Panc1 (cell line): ENCODE results near the gene MRPL18. TPM values are rescaled to one million over a fixed set of nuclear protein-coding genes. Genes with fewer than 3 reads are reported as not detected.
"Not testable (repeated sequence)": the region's sequence is repeated elsewhere in the genome, so short reads cannot be mapped to it uniquely, and the experiment has no call there.

Experiments used
- ATAC-seq: fragments of 200-7000 bp; cut with Tn5 transposase; 2 replicates; pipeline ENCODE4 v1.9.1; 2020; ENCODE audit warnings: mild to moderate bottlenecking, moderate library complexity
- BruUV-seq: library from RNA; stranded (reverse); fragments of 400-500 nt; replicated peaks from 2 replicates; lab custom pipeline; 2021; lab: Mats Ljungman, UMichigan
- CTCF ChIA-PET: fragments of 300-600 bp; sonication (Branson Sonifier 250); formaldehyde crosslinking; loops from one replicate; lab custom pipeline; 2022; ENCODE audit warnings: antibody characterized with exemption; lab: Charles Lee
- POLR2A ChIA-PET: fragments of 300-600 bp; sonication (Branson Sonifier 250); formaldehyde crosslinking; loops from one replicate; lab custom pipeline; 2022; ENCODE audit warnings: antibody characterized with exemption; lab: Charles Lee
- DNase-seq: peaks from one replicate; pipeline ENCODE4 v3.0.0-alpha.2; 2010; ENCODE audit warnings: low read depth, low spot score
- H3K27ac ChIP-seq: 2 replicates; pipeline ENCODE4 v1.5.1; 2011; ENCODE audit warnings: mild to moderate bottlenecking, low read length, inconsistent platforms
- H3K27me3 ChIP-seq: fragments of 200-500 bp; sonication (Bioruptor generic); 2 replicates; pipeline ENCODE4 v1.6.0; 2014; ENCODE audit warnings: low read length, inconsistent platforms; ENCODE audit not compliant: control insufficient read depth, insufficient read depth
- H3K36me3 ChIP-seq: fragments of 200-500 bp; sonication (Bioruptor generic); 2 replicates; pipeline ENCODE4 v1.5.1; 2014; ENCODE audit warnings: inconsistent platforms, mild to moderate bottlenecking, low read length, moderate library complexity; ENCODE audit not compliant: control insufficient read depth, insufficient read depth
- H3K4me1 ChIP-seq: 2 replicates; pipeline ENCODE4 v1.5.1; 2011; ENCODE audit warnings: inconsistent platforms, mild to moderate bottlenecking, low read length, moderate library complexity; ENCODE audit not compliant: control insufficient read depth, insufficient read depth
- H3K4me3 ChIP-seq, 2 experiments: 2 replicates each; pipeline ENCODE4 v1.5.1; 2011 to 2012; ENCODE audit warnings: low read depth in 2 of 2, low read length in 2 of 2, mild to moderate bottlenecking in 2 of 2, inconsistent platforms in 1 of 2, moderate library complexity in 1 of 2
- H3K9me3 ChIP-seq: fragments of 200-500 bp; sonication (Bioruptor generic); 2 replicates; pipeline ENCODE4 v1.5.1; 2014; ENCODE audit warnings: low read depth, mild to moderate bottlenecking, inconsistent platforms, low read length, moderate library complexity; ENCODE audit not compliant: control insufficient read depth, insufficient read depth
- POLR2AphosphoS5 ChIP-seq: IDR thresholded peaks from 2 replicates; pipeline ENCODE4 v1.6.1; 2012; ENCODE audit warnings: mild to moderate bottlenecking, low read depth, low read length, moderate library complexity
- REST ChIP-seq, 2 experiments: IDR thresholded peaks; 2 replicates each; pipeline ENCODE4 v1.6.1; 2011 to 2012; ENCODE audit warnings: low read depth in 2 of 2, control low read depth in 1 of 2, low read length in 1 of 2, mild to moderate bottlenecking in 1 of 2, moderate library complexity in 1 of 2; ENCODE audit not compliant: insufficient read depth in 1 of 2
- SIN3A ChIP-seq: IDR thresholded peaks from 2 replicates; pipeline ENCODE4 v1.6.1; 2012; ENCODE audit warnings: low read depth, mild to moderate bottlenecking, low read length, moderate library complexity, borderline replicate concordance; ENCODE audit not compliant: insufficient read depth
- TCF7L2 ChIP-seq: IDR thresholded peaks from 2 replicates; pipeline ENCODE4 v1.6.1; 2011; ENCODE audit warnings: mild to moderate bottlenecking, low read depth, low read length, inconsistent platforms
- in situ Hi-C: cut with HindIII; loops from 2 replicates; pipeline ENCODE4 v1.10.0; 2016; ENCODE audit warnings: low sequenced_read_pairs, low pct_unique_long_range_greater_than_20kb
- intact Hi-C: fragments of 100-400 bp; cut with micrococcal nuclease; formaldehyde crosslinking; loops from one replicate; pipeline ENCODE4 v1.10.0; 2022; ENCODE audit not compliant: unreplicated experiment
- total RNA-seq: library from RNA; stranded (reverse); gene quantifications from one replicate; pipeline ENCODE4 v1.2.1, GENCODE V29; 2021; ENCODE audit not compliant: unreplicated experiment
- TF ChIP-seq, protein P1 (sequence below): fragments of 450-650 bp; IDR thresholded peaks from 2 replicates; pipeline ENCODE4 v1.5.1; 2017; ENCODE audit warnings: mild to moderate bottlenecking

MRPL18 gene
- total RNA-seq, 1 experiment from 2014 or later = 98.4 TPM

DNA sequence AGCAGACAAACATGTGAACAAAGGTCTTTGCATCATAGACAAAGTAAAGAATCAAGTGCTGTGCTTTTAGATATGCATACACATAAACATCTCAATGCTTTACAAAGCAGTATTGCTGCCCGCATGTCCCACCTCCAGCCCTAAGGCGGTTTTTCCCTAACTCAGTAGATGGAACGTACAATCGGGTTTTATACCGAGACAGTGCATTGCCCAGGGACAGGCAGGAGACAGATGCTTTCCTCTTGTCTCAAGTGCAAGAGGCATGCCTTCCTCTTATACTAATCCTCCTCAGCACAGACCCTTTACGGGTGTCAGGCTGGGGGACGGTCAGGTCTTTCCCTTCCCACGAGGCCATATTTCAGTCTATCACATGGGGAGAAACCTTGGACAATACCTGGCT, 4.7 kb downstream of the MRPL18 start:
- BruUV-seq, H3K4me1 ChIP-seq, H3K27me3 ChIP-seq, in situ Hi-C loops, DNase-seq, H3K9me3 ChIP-seq, ATAC-seq, CTCF ChIA-PET, H3K4me3 ChIP-seq, POLR2A ChIA-PET, H3K27ac ChIP-seq, intact Hi-C loops: not testable (repeated sequence)
- H3K36me3 ChIP-seq = peaks cover 27% of the 10 kb centered on the region

DNA sequence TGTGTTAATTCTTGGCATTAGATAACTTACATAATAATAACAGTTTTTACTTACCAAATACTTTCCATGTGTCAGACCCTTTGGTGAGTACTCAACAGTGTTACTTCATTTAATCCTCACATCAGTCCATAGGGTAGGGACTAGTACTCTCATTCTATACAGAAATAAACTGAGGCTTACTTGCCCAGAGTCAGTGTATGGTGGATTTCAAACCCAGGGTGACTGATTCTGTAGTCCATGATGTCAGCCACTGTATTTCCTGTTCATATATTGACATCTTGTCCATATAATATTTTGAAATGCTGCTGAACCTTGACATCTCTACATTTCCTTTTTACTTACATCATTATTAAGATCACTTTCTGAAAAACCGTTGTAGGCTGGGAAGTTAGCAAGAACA, 7.3 kb downstream of the MRPL18 start:
- in situ Hi-C loops = no loop called here
- DNase-seq (no peak), ATAC-seq (no peak)
- no peak for TF ChIP-seq POLR2AphosphoS5
- TF ChIP-seq SIN3A = no peak
- no peak for TF ChIP-seq REST (IDR thresholded peaks at IDR 0.05; ENCODE audit: insufficient read depth in 1 of 2, low read depth in 2 of 2, low read length in 1 of 2)
- TF ChIP-seq, protein P1, sequence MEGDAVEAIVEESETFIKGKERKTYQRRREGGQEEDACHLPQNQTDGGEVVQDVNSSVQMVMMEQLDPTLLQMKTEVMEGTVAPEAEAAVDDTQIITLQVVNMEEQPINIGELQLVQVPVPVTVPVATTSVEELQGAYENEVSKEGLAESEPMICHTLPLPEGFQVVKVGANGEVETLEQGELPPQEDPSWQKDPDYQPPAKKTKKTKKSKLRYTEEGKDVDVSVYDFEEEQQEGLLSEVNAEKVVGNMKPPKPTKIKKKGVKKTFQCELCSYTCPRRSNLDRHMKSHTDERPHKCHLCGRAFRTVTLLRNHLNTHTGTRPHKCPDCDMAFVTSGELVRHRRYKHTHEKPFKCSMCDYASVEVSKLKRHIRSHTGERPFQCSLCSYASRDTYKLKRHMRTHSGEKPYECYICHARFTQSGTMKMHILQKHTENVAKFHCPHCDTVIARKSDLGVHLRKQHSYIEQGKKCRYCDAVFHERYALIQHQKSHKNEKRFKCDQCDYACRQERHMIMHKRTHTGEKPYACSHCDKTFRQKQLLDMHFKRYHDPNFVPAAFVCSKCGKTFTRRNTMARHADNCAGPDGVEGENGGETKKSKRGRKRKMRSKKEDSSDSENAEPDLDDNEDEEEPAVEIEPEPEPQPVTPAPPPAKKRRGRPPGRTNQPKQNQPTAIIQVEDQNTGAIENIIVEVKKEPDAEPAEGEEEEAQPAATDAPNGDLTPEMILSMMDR = no peak
- no peak for TF ChIP-seq TCF7L2
- Histone ChIP-seq H3K27me3 (no peaks in the 10 kb centered on the region), H3K4me1 (no peaks in the 10 kb centered on the region), H3K4me3 (no peak overlapping the region), H3K9me3 (no peaks in the 10 kb centered on the region), H3K27ac (no peak overlapping the region), H3K36me3 (peaks cover 17% of the 10 kb centered on the region; the same call in 1 of the 2 replicates)
- ChIA-PET POLR2A (no interaction called here), CTCF (no interaction called here)
- intact Hi-C loops = no loop called here
- TSS peak; percentile 50 for BruUV-seq

GRCh38 chr6:159800141-159800865, 10.0 kb downstream of the MRPL18 start, which contains the start of gene PNLDC1:
TSS of gene PNLDC1 (plus strand) at chr6:159800276. CDS start at chr6:159800308, 32 bp downstream.
- no TSS peak for BruUV-seq
- in situ Hi-C loops = no loop called here
- CTCF ChIA-PET = no interaction called here

More at GRCh38 chr6:159800141-159800865, 10.0 kb downstream of the MRPL18 start, which contains the start of gene PNLDC1:
- POLR2A ChIA-PET = no interaction called here
- TF ChIP-seq TCF7L2 (no peak), POLR2AphosphoS5 (no peak), REST (IDR thresholded peaks at IDR 0.05; ENCODE audit: insufficient read depth in 1 of 2, low read depth in 2 of 2, low read length in 1 of 2) (no peak)
- TF ChIP-seq, protein P1 = no peak
- Histone ChIP-seq H3K27me3 (no peaks in the 10 kb centered on the region), H3K36me3 (peaks cover 11% of the 10 kb centered on the region; the same call in 1 of the 2 replicates), H3K27ac (no peak within 1 kb of the TSS), H3K4me3 (no peak within 1 kb of the TSS), H3K4me1 (no peaks in the 10 kb centered on the region), H3K9me3 (no peaks in the 10 kb centered on the region)
- intact Hi-C loops = no loop called here
- DNase-seq (no peak), ATAC-seq (0 out of 2 replicates have a peak, but pooled peaks have one; percentile 23)
